ENCODE data around the gene MYLK3.

GRCh38 chr16:46712911-46713310 lies 35.2 kb downstream of the MYLK3 start:
- TF ChIP-seq CTCF (IDR thresholded peaks at IDR 0.05), result no peak
- no peak for TF ChIP-seq POLR2A (IDR thresholded peaks at IDR 0.05)
- TF ChIP-seq EP300 (IDR thresholded peaks at IDR 0.05), result no peak
